CD4-positive, alpha-beta T cell (primary cell): ENCODE results near the gene CDH13. TPM values are rescaled to one million over a fixed set of nuclear protein-coding genes. Genes with fewer than 3 reads are reported as not detected.

ENCODE experiments used
- ATAC-seq: fragments of 200-7000 bp; cut with Tn5 transposase; one replicate; pipeline ENCODE4 v1.10.0; 2022; ENCODE audit warnings: mild to moderate bottlenecking; ENCODE audit not compliant: poor library complexity
- CTCF ChIA-PET: fragments of 350-600 bp; sonication (Branson Sonifier 250); formaldehyde crosslinking; loops from one replicate; lab custom pipeline; 2021; ENCODE audit warnings: antibody characterized with exemption, inconsistent platforms; lab: Charles Lee
- POLR2A ChIA-PET: fragments of 350-600 bp; sonication (Branson Sonifier 250); formaldehyde crosslinking; loops from one replicate; lab custom pipeline; 2021; ENCODE audit warnings: antibody characterized with exemption, inconsistent platforms; lab: Charles Lee
- DNase-seq, 14 experiments: peaks; one replicate each; pipeline ENCODE4 v3.0.0-alpha.2; 2013 to 2020; ENCODE audit warnings: mixed read lengths in 2 of 14
- H3K27ac ChIP-seq, 2 donors: one replicate each; pipeline versions ENCODE4 v1.5.1 to v1.7.0; 2013; ENCODE audit warnings: low read length in 2 of 2, low read depth in 1 of 2, mild to moderate bottlenecking in 1 of 2
- H3K27me3 ChIP-seq, 2 experiments: 1 replicate in 1 of 2; 2 replicates in 1 of 2; pipeline versions ENCODE4 v1.6.1 to v1.7.0; 2013; ENCODE audit warnings: low read length in 2 of 2, control low read depth in 1 of 2, mild to moderate bottlenecking in 1 of 2, moderate library complexity in 1 of 2; ENCODE audit not compliant: insufficient read depth in 2 of 2, control insufficient read depth in 1 of 2
- H3K36me3 ChIP-seq: one replicate; pipeline ENCODE4 v1.6.1; 2013; ENCODE audit warnings: low read length, control low read depth; ENCODE audit not compliant: insufficient read depth
- H3K4me1 ChIP-seq: one replicate; pipeline ENCODE4 v1.6.1; 2013; ENCODE audit warnings: low read length, control low read depth; ENCODE audit not compliant: insufficient read depth
- H3K4me3 ChIP-seq: one replicate; pipeline ENCODE4 v1.5.1; 2013; ENCODE audit warnings: mild to moderate bottlenecking, low read length, moderate library complexity
- H3K9me3 ChIP-seq, 2 experiments: 1 replicate in 1 of 2; 2 replicates in 1 of 2; pipeline versions ENCODE4 v1.6.1 to v1.7.0; 2013; ENCODE audit warnings: low read length in 2 of 2, mild to moderate bottlenecking in 2 of 2, control low read depth in 1 of 2, moderate library complexity in 1 of 2; ENCODE audit not compliant: control insufficient read depth in 1 of 2, insufficient read depth in 1 of 2
- H3K27ac Mint-ChIP-seq: one replicate; pipeline ENCODE4 v1.8.0; 2020; ENCODE audit warnings: mixed read lengths
- H3K27me3 Mint-ChIP-seq: one replicate; pipeline ENCODE4 v1.8.0; 2021; ENCODE audit warnings: mixed read lengths
- H3K36me3 Mint-ChIP-seq: one replicate; pipeline ENCODE4 v1.8.0; 2021; ENCODE audit warnings: low read depth, mixed read lengths
- H3K4me1 Mint-ChIP-seq: one replicate; pipeline ENCODE4 v1.8.0; 2021; ENCODE audit warnings: low read depth, mixed read lengths
- H3K4me3 Mint-ChIP-seq: one replicate; pipeline ENCODE4 v1.8.0; 2020; ENCODE audit warnings: mild to moderate bottlenecking, mixed read lengths
- H3K9me3 Mint-ChIP-seq: one replicate; pipeline ENCODE4 v1.8.0; 2020; ENCODE audit warnings: mixed read lengths
- CTCF ChIP-seq: fragments of 200-600 bp; IDR thresholded peaks from one replicate; pipeline ENCODE4 v1.8.0; 2022; ENCODE audit warnings: antibody characterized with exemption, mild to moderate bottlenecking
- intact Hi-C, 2 experiments: fragments of 100-400 bp; cut with DNase I in 1 of 2; cut with micrococcal nuclease in 1 of 2; formaldehyde crosslinking; loops; one replicate each; pipeline versions ENCODE4 v1.15.1 to v1.9.0; 2023 to 2025; cut with DNase I, micrococcal nuclease
- total RNA-seq, 174 experiments: library from RNA in 2 of 174; stranded (reverse) in 2 of 174; gene quantifications; one replicate each; pipeline ENCODE4 v1.2.3 and lab custom pipeline; 2021 to 2026

The CDH13 gene
- total RNA-seq, 2 experiments from 2014 or later, result not detected

DNA sequence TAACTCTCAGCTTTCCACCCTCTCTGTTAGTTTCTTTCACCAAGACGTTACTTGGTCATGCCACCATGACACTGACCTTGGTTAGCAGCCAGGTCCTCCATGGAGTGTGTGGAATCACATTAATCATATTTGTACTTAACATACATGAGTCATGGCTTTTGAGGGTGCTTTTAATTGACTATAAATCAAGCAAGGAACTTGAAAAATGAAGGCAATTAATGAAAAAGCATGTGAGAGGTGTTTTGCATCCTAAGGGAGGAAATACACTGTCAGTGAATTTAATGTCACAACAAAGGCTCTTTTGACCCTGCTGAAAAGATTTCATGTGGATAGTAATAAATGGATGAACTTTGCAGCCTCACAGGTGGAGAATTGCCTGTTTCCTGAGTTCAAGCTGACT lies 240.7 kb downstream of the CDH13 start:
- H3K27ac Mint-ChIP-seq, result no peak overlapping the region
- TF ChIP-seq CTCF, result no peak
- ChIA-PET POLR2A (no interaction called here), CTCF (no interaction called here)
- H3K36me3 Mint-ChIP-seq, result no peaks in the 10 kb centered on the region
- ATAC-seq, result no peak
- H3K4me1 ChIP-seq, result no peaks in the 10 kb centered on the region
- no peaks in the 10 kb centered on the region for H3K27me3 ChIP-seq
- H3K9me3 ChIP-seq, result peaks cover 3 to 8% of the 10 kb centered on the region in 2 experiments
- no peaks in the 10 kb centered on the region for H3K4me1 Mint-ChIP-seq
- no peak overlapping the region for H3K4me3 ChIP-seq
- no peak overlapping the region for H3K27ac ChIP-seq
- H3K4me3 Mint-ChIP-seq, result no peak overlapping the region
- peaks cover 5% of the 10 kb centered on the region for H3K27me3 Mint-ChIP-seq
- intact Hi-C loops, result no loop called here
- H3K9me3 Mint-ChIP-seq, result peaks cover 9% of the 10 kb centered on the region
- no peak for DNase-seq
- H3K36me3 ChIP-seq, result no peaks in the 10 kb centered on the region

GRCh38 chr16:82874271-82874670 lies 247.5 kb downstream of the CDH13 start:
- no peaks in the 10 kb centered on the region for H3K36me3 Mint-ChIP-seq
- peaks cover 5% of the 10 kb centered on the region for H3K27me3 Mint-ChIP-seq
- Histone ChIP-seq H3K9me3 (peaks cover 3 to 4% of the 10 kb centered on the region in 2 experiments), H3K27me3 (peaks cover 0 to 2% of the 10 kb centered on the region in 2 experiments), H3K4me3 (no peak overlapping the region), H3K36me3 (no peaks in the 10 kb centered on the region), H3K4me1 (no peaks in the 10 kb centered on the region), H3K27ac (no peak overlapping the region)
- ChIA-PET POLR2A (no interaction called here), CTCF (no interaction called here)
- no peak overlapping the region for H3K27ac Mint-ChIP-seq
- intact Hi-C loops, result no loop called here
- ATAC-seq (no peak), DNase-seq (no peak)
- H3K9me3 Mint-ChIP-seq, result peaks cover 5% of the 10 kb centered on the region
- H3K4me3 Mint-ChIP-seq, result no peak overlapping the region
- no peaks in the 10 kb centered on the region for H3K4me1 Mint-ChIP-seq
- TF ChIP-seq CTCF, result no peak

- POLR2A ChIA-PET, result no interaction called here
- H3K4me3 Mint-ChIP-seq, result no peak overlapping the region
- no peak overlapping the region for H3K27ac Mint-ChIP-seq
- H3K27me3 Mint-ChIP-seq, result peaks cover 5% of the 10 kb centered on the region
- H3K4me1 Mint-ChIP-seq, result no peaks in the 10 kb centered on the region
- no peaks in the 10 kb centered on the region for H3K4me1 ChIP-seq
- DNase-seq (no peak), ATAC-seq (no peak)
- no peaks in the 10 kb centered on the region for H3K36me3 Mint-ChIP-seq
- peaks cover 5% of the 10 kb centered on the region for H3K9me3 Mint-ChIP-seq
- H3K27ac ChIP-seq, result no peak overlapping the region
- no peak overlapping the region for H3K4me3 ChIP-seq
- H3K9me3 ChIP-seq, result peaks cover 3 to 4% of the 10 kb centered on the region in 2 experiments
- H3K36me3 ChIP-seq, result no peaks in the 10 kb centered on the region
- H3K27me3 ChIP-seq, result peaks cover 0 to 2% of the 10 kb centered on the region in 2 experiments
- TF ChIP-seq CTCF, result no peak
- intact Hi-C loops, result no loop called here
- CTCF ChIA-PET, result no interaction called here
Observed at GRCh38 chr16:82874672-82875071, 247.9 kb downstream of the CDH13 start.
